Measurements from ENCODE around the gene FOXO3. TPM values are rescaled to one million over a fixed set of nuclear protein-coding genes. Genes with fewer than 3 reads are reported as not detected.

FOXO3 gene
- total and polyA plus RNA-seq, 2 of the 8 experiments (the other 6 are each of a cell fraction or from before 2014, with no cell fraction given), result 13.1 to 19.3 TPM

- Histone ChIP-seq H3K4me3 (ENCODE audit: extremely low read depth in 1 of 4, insufficient read depth in 2 of 4, low read depth in 3 of 4, low read length in 4 of 4) (no peak overlapping the region), H3K9me3 (ENCODE audit: insufficient read depth in 2 of 2, low read depth in 1 of 2, low read length in 1 of 2) (peaks cover 0 to 5% of the 10 kb centered on the region in 2 experiments; a peak in 1 of 4 replicates), H3K27me3 (replicated peaks in 1 of 4; ENCODE audit: control insufficient read depth in 3 of 4, extremely low read depth in 1 of 4, insufficient read depth in 3 of 4, low read length in 3 of 4) (peaks cover 0 to 8% (median 4%) of the 10 kb centered on the region in 4 experiments; a peak in 3 of 7 replicates), H2AK5ac (ENCODE audit: low read depth, low read length) (no peak overlapping the region), H2BK12ac (ENCODE audit: low read depth, low read length) (no peak overlapping the region), H3K14ac (ENCODE audit: insufficient read length) (no peak overlapping the region), H3K18ac (ENCODE audit: extremely low read depth, low read length) (no peak overlapping the region), H3K9ac (replicated peaks in 1 of 4; ENCODE audit: extremely low read depth in 1 of 4, low read depth in 3 of 4, low read length in 3 of 4) (no peak overlapping the region), H3K4me1 (replicated peaks in 1 of 4; ENCODE audit: control insufficient read depth in 3 of 4, insufficient read depth in 4 of 4, low read length in 3 of 4) (peaks cover 5 to 15% (median 14%) of the 10 kb centered on the region in 4 experiments), H2BK15ac (ENCODE audit: low read length) (no peak overlapping the region), H4K20me1 (replicated peaks in 1 of 2; ENCODE audit: control insufficient read depth in 1 of 2, insufficient read depth in 2 of 2, low read length in 2 of 2) (no peaks in the 10 kb centered on the region), H2BK120ac (replicated peaks; ENCODE audit: low read depth, low read length) (no peak overlapping the region), H4K91ac (replicated peaks; ENCODE audit: insufficient read length, low read length) (no peak overlapping the region), H3K4ac (replicated peaks; ENCODE audit: insufficient read length, low read depth, low read length) (no peak overlapping the region), H2BK5ac (ENCODE audit: low read depth, low read length) (no peak overlapping the region), H4K8ac (ENCODE audit: extremely low read depth, insufficient read depth, low read length) (no peak overlapping the region), H3K36me3 (ENCODE audit: control insufficient read depth in 2 of 4, insufficient read depth in 4 of 4, low read length in 3 of 4) (no peaks in the 10 kb centered on the region), H3K4me2 (ENCODE audit: insufficient read depth in 1 of 2, low read depth in 2 of 2, low read length in 2 of 2) (no peak overlapping the region), H3K27ac (ENCODE audit: low read depth, low read length) (no peak overlapping the region), H2BK20ac (ENCODE audit: low read length) (no peak overlapping the region), H4K5ac (ENCODE audit: insufficient read length, low read depth, low read length) (no peak overlapping the region), H3K23ac (ENCODE audit: insufficient read length) (no peak overlapping the region), H3K79me2 (ENCODE audit: control insufficient read depth in 1 of 2, insufficient read depth in 2 of 2, low read length in 2 of 2) (no peaks in the 10 kb centered on the region), H2AFZ (ENCODE audit: low read length) (no peak overlapping the region), H3K23me2 (ENCODE audit: low read depth, low read length) (no peaks in the 10 kb centered on the region), H3K79me1 (ENCODE audit: low read depth, low read length) (no peaks in the 10 kb centered on the region), H3K56ac (replicated peaks; ENCODE audit: insufficient read length, low read depth, low read length) (no peak overlapping the region)
- POLR2A ChIA-PET (ENCODE audit: partially characterized antibody), result no interaction called here
- CTCF ChIA-PET (ENCODE audit: partially characterized antibody), result interaction anchor here (0.6 to 1.8 kb wide), 7 partner anchors 12 to 170 kb away, joined by 3 read pairs; no protein-coding TSS in a partner anchor
- FAIRE-seq, result no peak
- no peak for TF ChIP-seq BACH1 (IDR thresholded peaks at IDR 0.05; ENCODE audit: low read length)
- no peak for TF ChIP-seq KDM1A (IDR thresholded peaks at IDR 0.05; ENCODE audit: borderline replicate concordance, low read length)
- no peak for TF ChIP-seq RNF2 (IDR thresholded peaks at IDR 0.05; ENCODE audit: borderline replicate concordance, low read depth, low read length, missing control alignments, poor library complexity, severe bottlenecking)
- no peak for TF ChIP-seq KDM5A (IDR thresholded peaks at IDR 0.05; ENCODE audit: low read length)
- TF ChIP-seq GABPA (IDR thresholded peaks at IDR 0.05; ENCODE audit: borderline replicate concordance, insufficient read depth, low read length), result no peak
- TF ChIP-seq TAF7 (optimal IDR thresholded peaks at IDR 0.05; ENCODE audit: borderline replicate concordance, low read depth, low read length), result no peak
- TF ChIP-seq POLR2AphosphoS5 (IDR thresholded peaks at IDR 0.05; ENCODE audit: low read depth, low read length), result no peak
- TF ChIP-seq JUND (IDR thresholded peaks at IDR 0.05; ENCODE audit: low read length), result no peak
- no peak for TF ChIP-seq FOSL1 (IDR thresholded peaks at IDR 0.05; ENCODE audit: insufficient read depth, low read depth, low read length)
- no peak for TF ChIP-seq JUN (IDR thresholded peaks at IDR 0.05; ENCODE audit: low read depth, low read length)
- no peak for DNase-seq (ENCODE audit: low read depth in 1 of 2, low spot score in 2 of 2)
- 93% methylated on average over 13 of the region's 13 CpGs; no CpG with 5 or more reads in 1 of the 2 experiments for WGBS, 2 experiments (ENCODE audit: extremely low coverage in 1 of 2, insufficient coverage in 1 of 2, insufficient read length in 1 of 2, insufficient replicate concordance in 2 of 2, low coverage in 1 of 2, low lambda C conversion rate in 2 of 2, missing lambda C conversion rate in 1 of 2)
These were observed 167.4 kb downstream of the FOXO3 start for GRCh38 chr6:108727966-108728730.
